Activated T-cell treated with anti-CD3 and anti-CD28 coated beads for 24 hours (primary cell): ENCODE measurements around the gene LRFN2.

ENCODE experiments used
- DNase-seq: peaks from one replicate; pipeline ENCODE4 v3.0.0-alpha.2; 2020; ENCODE audit warnings: low read depth

LRFN2 gene

GRCh38 chr6:40586369-40587201, 579 bp downstream of the LRFN2 start:
- DNase-seq = no peak

- DNase-seq = no peak
Observed at GRCh38 chr6:40585651-40586269, 1.4 kb downstream of the LRFN2 start.

DNA sequence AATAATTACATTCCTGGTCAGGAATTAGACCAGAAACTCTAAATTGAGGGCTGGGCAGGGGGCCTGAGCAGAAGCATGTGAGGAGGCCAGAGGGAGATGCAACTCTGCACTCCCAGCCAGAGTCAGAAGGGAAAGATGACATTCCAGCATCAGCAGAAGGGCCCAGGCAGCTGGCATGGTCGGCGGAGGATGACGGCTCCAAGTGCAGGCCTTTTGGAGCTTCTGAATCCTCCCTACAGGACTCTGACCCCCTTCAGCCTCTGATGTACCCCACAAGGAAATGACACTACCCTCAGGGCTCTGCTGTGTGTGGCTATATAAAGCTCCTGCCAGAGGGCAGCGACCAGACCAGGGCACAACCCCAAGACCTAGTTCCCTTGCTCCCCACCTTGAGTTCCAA, 1.9 kb downstream of the LRFN2 start:
- no peak for DNase-seq

DNA sequence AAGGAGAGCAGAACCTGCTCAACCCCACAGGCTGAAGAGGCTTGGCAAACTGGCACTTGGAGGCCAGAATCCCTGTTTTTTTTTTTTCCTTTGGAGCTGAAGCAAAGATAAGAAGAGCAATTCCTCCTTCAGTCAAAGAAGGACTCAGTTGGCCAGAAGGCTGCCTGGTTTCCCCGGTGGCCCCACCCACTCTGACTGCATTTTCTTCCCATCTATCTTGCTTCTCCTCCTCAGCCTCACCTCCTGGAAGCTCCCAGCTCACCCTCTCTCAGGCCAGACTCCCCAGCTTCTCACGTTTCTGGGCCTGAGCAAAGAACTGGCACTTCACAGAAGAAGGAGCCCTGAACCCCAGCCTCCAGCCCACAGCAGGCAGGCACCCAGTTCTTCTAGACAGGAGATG, 2.4 kb downstream of the LRFN2 start:
- DNase-seq = no peak

GRCh38 chr6:40583709-40584108, 3.5 kb downstream of the LRFN2 start:
- DNase-seq = no peak

DNA sequence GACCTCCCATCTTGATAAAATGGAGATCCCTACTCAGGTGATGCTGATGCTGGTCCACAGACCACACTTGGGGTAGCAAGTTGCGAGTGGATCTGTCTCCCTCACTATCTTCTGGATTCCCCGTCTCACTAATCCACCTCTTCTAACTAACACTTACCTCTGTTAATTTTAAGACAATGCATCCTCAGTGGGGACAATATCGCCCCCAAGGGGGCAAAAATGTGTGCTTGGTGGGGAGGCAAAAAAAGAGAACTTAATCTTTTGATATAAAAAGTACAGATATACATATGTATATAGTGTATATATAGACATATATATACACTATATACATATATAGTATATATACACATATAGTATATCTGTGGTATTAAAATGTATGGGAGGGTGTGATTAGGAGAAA, 4.3 kb downstream of the LRFN2 start:
- DNase-seq = no peak

- DNase-seq = no peak
Observed at GRCh38 chr6:40579101-40579500, 8.1 kb downstream of the LRFN2 start.

GRCh38 chr6:40577672-40578071, 9.5 kb downstream of the LRFN2 start:
- no peak for DNase-seq

- DNase-seq = no peak
Observed at GRCh38 chr6:40573221-40573620, 13.9 kb downstream of the LRFN2 start.

GRCh38 chr6:40569162-40569910, 17.8 kb downstream of the LRFN2 start:
- DNase-seq = no peak

DNA sequence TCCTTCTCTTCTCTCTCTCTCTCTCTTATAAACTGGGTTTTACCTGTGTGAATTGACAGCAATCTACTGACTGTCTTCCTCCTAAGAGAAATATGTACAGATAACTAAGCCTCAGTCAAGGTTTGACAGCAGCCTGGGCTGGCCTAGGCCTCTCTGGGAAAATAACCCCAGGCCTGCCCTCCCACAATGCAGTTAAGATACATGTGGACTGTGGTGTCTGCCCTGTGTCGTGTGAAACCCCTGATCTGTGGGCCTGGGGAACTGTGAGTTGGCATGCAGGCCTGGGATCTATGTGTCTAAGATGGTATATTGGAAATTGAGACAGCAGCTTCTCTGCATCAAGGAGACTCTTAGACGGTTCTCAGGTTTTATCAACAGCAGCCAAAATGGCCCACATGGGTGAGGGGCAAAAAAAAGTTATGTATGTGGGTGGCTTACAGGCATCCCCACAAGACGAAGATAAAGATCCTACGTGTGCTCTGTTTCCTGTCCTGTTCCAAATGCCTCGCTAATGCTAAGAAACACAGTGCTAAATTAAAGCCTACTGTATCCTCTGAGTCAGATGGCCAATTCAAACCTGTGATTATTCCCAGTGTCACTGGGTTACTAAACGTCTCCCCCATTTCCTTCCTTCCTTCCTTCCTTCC, 19.0 kb downstream of the LRFN2 start:
- no peak for DNase-seq

GRCh38 chr6:40563111-40563510, 24.1 kb downstream of the LRFN2 start:
- DNase-seq = no peak

- no peak for DNase-seq
Observed at GRCh38 chr6:40559056-40559455, 28.1 kb downstream of the LRFN2 start.

- DNase-seq = no peak
Observed at GRCh38 chr6:40558102-40558501, 29.1 kb downstream of the LRFN2 start.

- no peak for DNase-seq
Observed at GRCh38 chr6:40556881-40557280, 30.3 kb downstream of the LRFN2 start.

DNA sequence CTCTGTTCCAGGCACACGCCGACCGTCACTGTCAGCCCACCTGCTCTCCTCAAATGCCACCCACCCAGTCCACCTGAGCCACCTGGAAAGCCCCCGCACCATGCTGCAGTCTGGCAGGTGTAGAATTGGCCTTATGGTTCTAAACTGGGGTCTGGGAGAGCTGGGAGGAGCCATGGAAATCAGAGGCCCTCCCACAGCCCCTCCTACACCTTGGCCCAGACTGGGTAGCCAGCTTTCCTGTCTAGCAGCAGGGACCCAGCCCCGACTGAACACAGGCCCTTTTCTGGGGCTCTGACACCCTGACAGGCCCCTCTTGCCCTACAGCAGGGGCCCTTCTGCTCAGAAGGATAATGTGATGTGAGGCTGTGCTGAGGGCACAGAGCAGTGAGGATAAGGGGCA, 31.1 kb downstream of the LRFN2 start:
- no peak for DNase-seq

GRCh38 chr6:40555092-40555491, 32.1 kb downstream of the LRFN2 start:
- no peak for DNase-seq

DNA sequence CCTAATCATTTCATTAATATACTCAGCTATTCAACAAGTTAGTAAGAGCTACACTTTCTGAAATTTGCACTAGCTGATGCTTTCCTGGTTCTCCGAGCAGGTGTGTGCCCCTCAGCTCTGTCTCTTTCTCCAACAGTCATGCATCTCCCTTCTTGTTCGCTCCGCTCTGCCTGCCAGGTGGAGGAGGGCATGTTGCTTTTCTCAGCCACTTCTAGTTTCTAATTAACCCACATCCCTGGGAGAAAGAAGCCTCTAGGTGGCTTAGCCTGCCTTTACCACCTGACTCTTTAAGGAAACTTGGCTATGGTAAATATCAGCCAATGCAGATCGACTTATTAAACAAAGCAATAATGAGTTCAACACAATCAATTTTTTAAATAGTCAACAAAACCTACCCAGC, 34.2 kb downstream of the LRFN2 start:
- DNase-seq = no peak

DNA sequence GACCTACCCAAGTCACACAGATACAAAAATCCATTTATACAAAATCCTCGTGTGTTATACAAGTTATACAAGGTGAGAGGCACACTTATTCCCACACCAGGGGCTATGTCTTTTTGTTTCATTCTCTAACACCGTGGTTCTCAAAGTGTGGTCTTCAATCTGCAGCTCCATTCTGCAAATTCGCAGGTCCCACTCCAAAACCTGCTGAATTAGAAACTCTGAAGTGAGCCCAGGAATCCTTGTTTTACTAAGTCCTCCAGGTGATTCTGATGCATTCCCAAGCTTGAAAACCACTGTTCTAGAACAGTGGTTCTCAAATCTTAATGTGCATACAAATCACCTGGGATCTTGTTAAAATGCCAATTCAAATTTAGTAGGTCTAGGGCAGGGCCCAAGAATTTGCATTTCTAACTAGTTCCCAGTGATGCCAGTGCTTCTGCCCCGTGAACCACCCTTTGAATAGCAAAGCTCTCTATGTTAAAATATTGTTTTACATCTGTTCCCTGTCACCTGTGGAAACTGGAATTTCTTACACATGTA, 35.1 kb downstream of the LRFN2 start:
- no peak for DNase-seq

DNA sequence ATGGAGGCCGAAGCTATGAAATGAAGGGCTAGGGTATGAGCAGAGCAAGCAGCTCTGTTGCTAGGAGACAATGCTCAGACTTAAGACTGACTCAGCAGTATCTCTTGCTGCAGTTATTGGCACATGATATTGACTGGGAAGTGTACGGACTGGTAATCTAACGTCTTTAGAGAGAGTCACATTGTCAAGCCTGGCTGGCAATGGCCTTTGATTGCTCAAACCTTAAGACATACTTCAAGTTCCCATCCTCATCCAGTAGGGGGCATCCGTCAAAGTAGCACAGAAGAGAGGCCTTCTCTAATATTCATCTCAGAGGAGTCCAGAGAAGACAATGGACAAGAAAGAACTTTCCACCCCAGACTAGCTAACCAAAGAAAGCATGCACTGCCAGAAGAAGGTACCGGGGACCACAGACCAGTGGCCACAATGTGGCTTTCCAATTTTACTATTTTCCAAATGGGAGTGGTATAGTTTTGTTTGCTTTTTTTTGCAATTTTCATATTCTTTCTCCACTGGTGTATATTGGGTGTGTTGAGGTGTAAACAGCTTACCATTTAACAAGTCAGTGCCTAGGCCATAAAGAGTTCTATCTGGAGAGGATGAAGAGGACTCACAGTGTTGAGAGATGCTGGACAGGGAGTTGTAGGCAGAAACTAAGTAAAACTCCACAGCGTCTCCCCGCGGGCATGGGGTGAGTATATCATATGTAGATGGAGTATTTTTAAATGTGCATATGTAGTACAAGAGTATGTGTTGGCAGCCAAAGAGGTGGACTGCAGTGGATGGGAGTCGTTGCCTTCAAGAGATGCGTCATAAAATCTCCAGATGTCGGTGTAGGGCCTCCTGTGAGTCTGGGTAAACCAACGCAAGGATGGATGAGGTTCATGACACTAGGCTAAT, 36.7 kb downstream of the LRFN2 start:
- DNase-seq = peak; percentile 2

DNA sequence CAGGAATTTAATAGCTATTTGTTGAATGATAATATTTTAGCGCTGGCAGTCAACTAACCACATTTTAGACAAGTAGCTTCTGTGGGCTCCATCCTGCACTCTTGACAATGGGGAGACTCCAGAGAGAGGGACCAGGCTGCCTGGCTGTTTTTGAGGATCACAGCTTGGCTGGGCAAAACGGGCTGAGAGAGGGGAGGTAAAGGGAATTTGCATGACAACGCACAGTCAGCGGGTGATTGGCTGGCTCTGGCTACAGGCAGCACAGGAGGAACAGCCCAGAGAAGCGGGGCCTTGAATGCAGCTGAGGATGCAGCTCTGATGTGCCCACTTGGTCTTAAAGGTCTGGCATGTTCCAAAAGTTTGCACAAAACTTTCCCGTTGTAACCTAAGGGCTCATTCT, 41.2 kb downstream of the LRFN2 start:
- DNase-seq = no peak
